HepG2 (cell line): ENCODE data around the gene SPPL2B. TPM values are rescaled to one million over a fixed set of nuclear protein-coding genes. Genes with fewer than 3 reads are reported as not detected.

Source experiments
- ARNT ChIP-seq: fragments of 450-650 bp; IDR thresholded peaks from 2 replicates; pipeline ENCODE4 v1.6.1; 2017
- CBX5 ChIP-seq: sonication (generic); formaldehyde crosslinking; IDR thresholded peaks from 2 replicates; pipeline ENCODE4 v1.4.0; 2020; ENCODE audit warnings: missing genetic modification reagents, borderline replicate concordance
- CHCHD3 ChIP-seq: sonication (generic); formaldehyde crosslinking; IDR thresholded peaks from 2 replicates; pipeline ENCODE4 v1.8.0; 2022; ENCODE audit warnings: mild to moderate bottlenecking, missing genetic modification reagents, moderate library complexity
- KDM3A ChIP-seq: IDR thresholded peaks from 2 replicates; pipeline ENCODE4 v1.6.1; 2018; ENCODE audit warnings: low read depth, missing compliant biosample characterization
- NFKB2 ChIP-seq: sonication (generic); formaldehyde crosslinking; IDR thresholded peaks from 2 replicates; pipeline ENCODE4 v1.4.0; 2020; ENCODE audit warnings: missing genetic modification reagents, borderline replicate concordance
- POGZ ChIP-seq: sonication (generic); formaldehyde crosslinking; IDR thresholded peaks from 2 replicates; pipeline ENCODE4 v1.4.0; 2020; ENCODE audit warnings: mild to moderate bottlenecking, missing genetic modification reagents
- ZFP36L1 ChIP-seq: sonication (generic); formaldehyde crosslinking; IDR thresholded peaks from 2 replicates; pipeline ENCODE4 v1.8.0; 2022; ENCODE audit warnings: mild to moderate bottlenecking, missing genetic modification reagents, moderate library complexity
- ZNF138 ChIP-seq: sonication (generic); formaldehyde crosslinking; IDR thresholded peaks from 2 replicates; pipeline ENCODE4 v1.5.0; 2020; ENCODE audit warnings: mild to moderate bottlenecking, low read depth, missing genetic modification reagents
- ZNF235 ChIP-seq: sonication (generic); formaldehyde crosslinking; IDR thresholded peaks from 2 replicates; pipeline ENCODE4 v1.8.1; 2023; ENCODE audit warnings: mild to moderate bottlenecking, missing genetic modification reagents, borderline replicate concordance
- ZNF652 ChIP-seq: IDR thresholded peaks from 2 replicates; pipeline ENCODE4 v1.6.1; 2016; ENCODE audit warnings: low read depth, borderline replicate concordance
- polyA plus RNA-seq, 8 experiments: library from polyadenylated mRNA; depleted of rRNA in 3 of 8; stranded (reverse) in 7 of 8; unstranded in 1 of 8; fragments of >200 nt; fragmentation: Illumina TruSeq in 4 of 8; extraction: Trizol in 4 of 8; gene quantifications; 2 replicates each; pipeline versions ENCODE4 v1.2.1 to v1.2.3, GENCODE V29; 2011 to 2016; ENCODE audit warnings: low read depth in 4 of 8, missing spikeins in 1 of 8, mixed read lengths in 1 of 8; ENCODE audit not compliant: insufficient read depth in 1 of 8
- total RNA-seq, 5 experiments: library from RNA; depleted of rRNA; stranded (reverse); fragments of >200 nt; fragmentation: Illumina TruSeq; extraction: Trizol; gene quantifications; 2 replicates each; pipeline ENCODE4 v1.2.3, GENCODE V29; 2016; ENCODE audit warnings: low read depth in 1 of 5
- TF ChIP-seq, protein P1 (sequence below): sonication (generic); formaldehyde crosslinking; IDR thresholded peaks from 2 replicates; pipeline ENCODE4 v1.5.0; 2020; ENCODE audit warnings: missing genetic modification reagents
- TF ChIP-seq, protein P2 (sequence below): sonication (generic); formaldehyde crosslinking; conservative IDR thresholded peaks from 2 replicates; pipeline ENCODE4 v1.8.1; 2023; ENCODE audit warnings: missing genetic modification reagents
- TF ChIP-seq, protein P3 (sequence below): sonication (generic); formaldehyde crosslinking; IDR thresholded peaks from 2 replicates; pipeline ENCODE4 v1.8.1; 2023; ENCODE audit warnings: mild to moderate bottlenecking, inconsistent platforms, moderate library complexity, missing genetic modification reagents, borderline replicate concordance
- TF ChIP-seq, protein P4 (sequence below): sonication (generic); formaldehyde crosslinking; IDR thresholded peaks from 2 replicates; pipeline ENCODE4 v1.4.0; 2020; ENCODE audit warnings: missing genetic modification reagents
- TF ChIP-seq, protein P5 (sequence below): sonication (generic); formaldehyde crosslinking; IDR thresholded peaks from 2 replicates; pipeline ENCODE4 v1.5.0; 2020; ENCODE audit warnings: mild to moderate bottlenecking, missing genetic modification reagents, borderline replicate concordance
- TF ChIP-seq, protein P6 (sequence below): sonication (generic); formaldehyde crosslinking; IDR thresholded peaks from 2 replicates; pipeline ENCODE4 v1.4.0; 2020; ENCODE audit warnings: mild to moderate bottlenecking, low read depth, missing genetic modification reagents

Gene SPPL2B
- total and polyA plus RNA-seq, 2 of the 13 experiments (the other 11 are each of a cell fraction or from before 2014, with no cell fraction given) = 14.9 to 15.2 TPM

DNA sequence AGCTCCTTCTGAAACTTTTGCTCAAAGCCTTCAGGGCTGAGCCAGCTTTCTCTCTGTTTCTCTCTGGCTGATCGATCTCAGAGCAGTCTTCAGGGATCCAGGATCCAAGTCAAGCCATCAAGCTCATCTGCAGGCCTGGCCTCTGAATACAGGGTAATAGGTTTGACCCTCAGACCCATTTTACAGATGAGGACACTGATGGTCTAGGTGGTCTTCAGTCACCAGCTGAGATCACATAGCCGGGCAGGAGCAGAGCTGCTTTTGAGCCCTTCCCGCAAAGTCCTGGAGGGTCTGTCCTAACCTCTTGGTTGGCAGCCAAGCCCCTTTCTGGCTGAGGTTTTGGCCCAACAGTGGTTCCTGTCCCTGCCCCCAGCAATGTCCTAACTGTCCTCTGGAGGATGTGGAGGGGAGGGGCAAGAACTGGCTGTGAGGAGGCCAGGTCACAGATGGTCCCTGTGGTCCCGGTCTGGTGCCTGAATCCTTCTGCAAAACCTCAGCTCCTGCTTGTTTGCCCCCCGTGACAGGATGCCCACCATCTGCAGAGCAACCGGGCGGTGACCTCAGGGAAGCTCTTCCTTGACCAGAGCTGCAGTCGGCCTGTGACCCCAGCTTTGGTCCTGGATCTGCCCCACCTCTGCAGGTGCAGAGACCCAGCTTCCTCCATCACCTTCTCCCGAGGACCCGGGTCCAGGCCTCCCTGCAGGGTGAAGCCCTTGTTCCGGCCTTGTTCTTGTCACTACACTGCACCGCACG lies 40.7 kb upstream of the SPPL2B start (continued):
- TF ChIP-seq CBX5 (CRISPR knock-in tag) (no peak), NFKB2 (0 out of 2 replicates have a peak, but pooled peaks have one; percentile 8), ZFP36L1 (CRISPR knock-in tag) (no peak), ARNT (no peak), ZNF138 (no peak), CHCHD3 (no peak), KDM3A (CRISPR knock-in tag) (no peak), ZNF652 (CRISPR knock-in tag) (no peak), ZNF235 (CRISPR knock-in tag) (0 out of 2 replicates have a peak, but pooled peaks have one; percentile 46), POGZ (CRISPR knock-in tag) (0 out of 2 replicates have a peak, but pooled peaks have one; percentile 26)
- TF ChIP-seq, protein P1, sequence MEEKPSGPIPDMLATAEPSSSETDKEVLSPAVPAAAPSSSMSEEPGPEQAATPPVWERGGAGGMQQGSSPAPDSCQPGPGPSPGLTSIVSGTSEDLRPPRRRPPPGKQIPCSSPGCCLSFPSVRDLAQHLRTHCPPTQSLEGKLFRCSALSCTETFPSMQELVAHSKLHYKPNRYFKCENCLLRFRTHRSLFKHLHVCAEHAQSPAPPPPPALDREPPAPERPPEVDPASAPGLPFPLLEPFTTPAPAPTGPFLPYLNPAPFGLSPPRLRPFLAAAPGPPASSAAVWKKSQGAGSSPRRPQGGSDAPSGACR (CRISPR knock-in tag) = no peak
- TF ChIP-seq, protein P2, sequence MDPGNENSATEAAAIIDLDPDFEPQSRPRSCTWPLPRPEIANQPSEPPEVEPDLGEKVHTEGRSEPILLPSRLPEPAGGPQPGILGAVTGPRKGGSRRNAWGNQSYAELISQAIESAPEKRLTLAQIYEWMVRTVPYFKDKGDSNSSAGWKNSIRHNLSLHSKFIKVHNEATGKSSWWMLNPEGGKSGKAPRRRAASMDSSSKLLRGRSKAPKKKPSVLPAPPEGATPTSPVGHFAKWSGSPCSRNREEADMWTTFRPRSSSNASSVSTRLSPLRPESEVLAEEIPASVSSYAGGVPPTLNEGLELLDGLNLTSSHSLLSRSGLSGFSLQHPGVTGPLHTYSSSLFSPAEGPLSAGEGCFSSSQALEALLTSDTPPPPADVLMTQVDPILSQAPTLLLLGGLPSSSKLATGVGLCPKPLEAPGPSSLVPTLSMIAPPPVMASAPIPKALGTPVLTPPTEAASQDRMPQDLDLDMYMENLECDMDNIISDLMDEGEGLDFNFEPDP (CRISPR knock-in tag) = no peak
- TF ChIP-seq, protein P3, sequence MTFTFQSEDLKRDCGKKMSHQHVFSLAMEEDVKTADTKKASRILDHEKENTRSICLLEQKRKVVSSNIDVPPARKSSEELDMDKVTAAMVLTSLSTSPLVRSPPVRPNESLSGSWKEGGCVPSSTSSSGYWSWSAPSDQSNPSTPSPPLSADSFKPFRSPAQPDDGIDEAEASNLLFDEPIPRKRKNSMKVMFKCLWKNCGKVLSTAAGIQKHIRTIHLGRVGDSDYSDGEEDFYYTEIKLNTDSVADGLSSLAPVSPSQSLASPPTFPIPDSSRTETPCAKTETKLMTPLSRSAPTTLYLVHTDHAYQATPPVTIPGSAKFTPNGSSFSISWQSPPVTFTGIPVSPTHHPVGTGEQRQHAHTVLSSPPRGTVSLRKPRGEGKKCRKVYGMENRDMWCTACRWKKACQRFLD = peak; percentile 68; the same call in 1 of the 2 replicates
- TF ChIP-seq, protein P4, sequence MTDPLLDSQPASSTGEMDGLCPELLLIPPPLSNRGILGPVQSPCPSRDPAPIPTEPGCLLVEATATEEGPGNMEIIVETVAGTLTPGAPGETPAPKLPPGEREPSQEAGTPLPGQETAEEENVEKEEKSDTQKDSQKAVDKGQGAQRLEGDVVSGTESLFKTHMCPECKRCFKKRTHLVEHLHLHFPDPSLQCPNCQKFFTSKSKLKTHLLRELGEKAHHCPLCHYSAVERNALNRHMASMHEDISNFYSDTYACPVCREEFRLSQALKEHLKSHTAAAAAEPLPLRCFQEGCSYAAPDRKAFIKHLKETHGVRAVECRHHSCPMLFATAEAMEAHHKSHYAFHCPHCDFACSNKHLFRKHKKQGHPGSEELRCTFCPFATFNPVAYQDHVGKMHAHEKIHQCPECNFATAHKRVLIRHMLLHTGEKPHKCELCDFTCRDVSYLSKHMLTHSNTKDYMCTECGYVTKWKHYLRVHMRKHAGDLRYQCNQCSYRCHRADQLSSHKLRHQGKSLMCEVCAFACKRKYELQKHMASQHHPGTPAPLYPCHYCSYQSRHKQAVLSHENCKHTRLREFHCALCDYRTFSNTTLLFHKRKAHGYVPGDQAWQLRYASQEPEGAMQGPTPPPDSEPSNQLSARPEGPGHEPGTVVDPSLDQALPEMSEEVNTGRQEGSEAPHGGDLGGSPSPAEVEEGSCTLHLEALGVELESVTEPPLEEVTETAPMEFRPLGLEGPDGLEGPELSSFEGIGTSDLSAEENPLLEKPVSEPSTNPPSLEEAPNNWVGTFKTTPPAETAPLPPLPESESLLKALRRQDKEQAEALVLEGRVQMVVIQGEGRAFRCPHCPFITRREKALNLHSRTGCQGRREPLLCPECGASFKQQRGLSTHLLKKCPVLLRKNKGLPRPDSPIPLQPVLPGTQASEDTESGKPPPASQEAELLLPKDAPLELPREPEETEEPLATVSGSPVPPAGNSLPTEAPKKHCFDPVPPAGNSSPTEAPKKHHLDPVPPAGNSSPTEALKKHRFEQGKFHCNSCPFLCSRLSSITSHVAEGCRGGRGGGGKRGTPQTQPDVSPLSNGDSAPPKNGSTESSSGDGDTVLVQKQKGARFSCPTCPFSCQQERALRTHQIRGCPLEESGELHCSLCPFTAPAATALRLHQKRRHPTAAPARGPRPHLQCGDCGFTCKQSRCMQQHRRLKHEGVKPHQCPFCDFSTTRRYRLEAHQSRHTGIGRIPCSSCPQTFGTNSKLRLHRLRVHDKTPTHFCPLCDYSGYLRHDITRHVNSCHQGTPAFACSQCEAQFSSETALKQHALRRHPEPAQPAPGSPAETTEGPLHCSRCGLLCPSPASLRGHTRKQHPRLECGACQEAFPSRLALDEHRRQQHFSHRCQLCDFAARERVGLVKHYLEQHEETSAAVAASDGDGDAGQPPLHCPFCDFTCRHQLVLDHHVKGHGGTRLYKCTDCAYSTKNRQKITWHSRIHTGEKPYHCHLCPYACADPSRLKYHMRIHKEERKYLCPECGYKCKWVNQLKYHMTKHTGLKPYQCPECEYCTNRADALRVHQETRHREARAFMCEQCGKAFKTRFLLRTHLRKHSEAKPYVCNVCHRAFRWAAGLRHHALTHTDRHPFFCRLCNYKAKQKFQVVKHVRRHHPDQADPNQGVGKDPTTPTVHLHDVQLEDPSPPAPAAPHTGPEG (CRISPR knock-in tag) = 0 out of 2 replicates have a peak, but pooled peaks have one; percentile 35
- TF ChIP-seq, protein P5, sequence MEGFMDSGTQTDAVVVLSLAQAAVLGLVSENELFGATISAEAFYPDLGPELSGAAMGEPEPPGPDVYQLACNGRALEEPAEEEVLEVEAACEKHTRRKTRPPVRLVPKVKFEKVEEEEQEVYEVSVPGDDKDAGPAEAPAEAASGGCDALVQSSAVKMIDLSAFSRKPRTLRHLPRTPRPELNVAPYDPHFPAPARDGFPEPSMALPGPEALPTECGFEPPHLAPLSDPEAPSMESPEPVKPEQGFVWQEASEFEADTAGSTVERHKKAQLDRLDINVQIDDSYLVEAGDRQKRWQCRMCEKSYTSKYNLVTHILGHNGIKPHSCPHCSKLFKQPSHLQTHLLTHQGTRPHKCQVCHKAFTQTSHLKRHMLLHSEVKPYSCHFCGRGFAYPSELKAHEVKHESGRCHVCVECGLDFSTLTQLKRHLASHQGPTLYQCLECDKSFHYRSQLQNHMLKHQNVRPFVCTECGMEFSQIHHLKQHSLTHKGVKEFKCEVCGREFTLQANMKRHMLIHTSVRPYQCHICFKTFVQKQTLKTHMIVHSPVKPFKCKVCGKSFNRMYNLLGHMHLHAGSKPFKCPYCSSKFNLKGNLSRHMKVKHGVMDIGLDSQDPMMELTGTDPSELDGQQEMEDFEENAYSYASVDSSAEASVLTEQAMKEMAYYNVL (CRISPR knock-in tag) = peak; percentile 50; the same call in 1 of the 2 replicates
- TF ChIP-seq, protein P6, sequence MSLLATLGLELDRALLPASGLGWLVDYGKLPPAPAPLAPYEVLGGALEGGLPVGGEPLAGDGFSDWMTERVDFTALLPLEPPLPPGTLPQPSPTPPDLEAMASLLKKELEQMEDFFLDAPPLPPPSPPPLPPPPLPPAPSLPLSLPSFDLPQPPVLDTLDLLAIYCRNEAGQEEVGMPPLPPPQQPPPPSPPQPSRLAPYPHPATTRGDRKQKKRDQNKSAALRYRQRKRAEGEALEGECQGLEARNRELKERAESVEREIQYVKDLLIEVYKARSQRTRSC (CRISPR knock-in tag) = no peak
